ENCODE data around the gene SERINC2. TPM values are rescaled to one million over a fixed set of nuclear protein-coding genes. Genes with fewer than 3 reads are reported as not detected.

SERINC2 gene
- total RNA-seq, 2 donors from 2014 or later = 0.70 to 3.8 TPM

DNA sequence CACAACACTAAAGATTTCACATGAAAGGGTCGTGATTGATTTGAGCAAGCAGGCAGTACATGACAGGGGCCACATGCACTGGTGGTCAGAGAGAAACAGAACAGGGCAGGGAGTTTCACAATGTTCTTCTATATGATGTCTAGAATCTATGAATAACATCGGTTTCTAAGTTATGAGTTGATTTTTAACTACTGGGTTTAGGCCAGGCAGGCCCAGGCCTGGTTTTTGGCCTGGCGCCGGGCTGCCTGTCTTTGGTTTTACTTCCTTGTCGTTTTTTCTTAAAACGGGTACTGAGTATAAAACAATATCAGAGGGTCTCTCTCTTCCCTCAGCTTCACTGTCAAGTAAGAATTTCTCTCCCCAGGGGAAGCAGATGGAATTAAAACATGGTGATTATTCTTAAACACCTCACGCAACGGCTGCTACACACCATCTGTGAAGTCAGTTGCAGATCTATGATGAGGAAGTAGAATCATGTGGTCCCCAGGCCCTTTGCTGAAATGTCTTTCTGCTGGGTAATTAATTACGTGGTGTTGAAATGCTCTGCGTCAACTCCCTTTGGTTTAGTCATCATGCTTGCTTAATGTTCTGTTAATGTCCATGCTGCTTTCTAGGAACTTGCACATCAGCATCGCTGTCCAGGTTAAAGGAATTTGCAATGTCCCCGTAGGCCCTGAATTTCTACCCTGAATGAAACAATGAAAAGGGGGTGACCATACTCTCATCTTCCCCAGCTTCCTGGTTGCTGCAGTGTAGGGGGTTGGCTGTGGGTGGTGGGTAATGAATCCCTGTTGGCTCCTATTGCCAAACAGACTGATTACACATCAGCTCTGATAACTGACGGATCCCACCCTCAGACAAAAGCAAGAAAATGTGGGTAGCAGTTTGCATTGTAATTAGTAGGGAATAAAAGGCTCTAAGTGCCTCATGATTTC lies 70.3 kb downstream of the SERINC2 start:
- DNase-seq (ENCODE audit: low spot score) = peak; percentile 71
- Histone ChIP-seq H3K9me3 (peaks cover 0 to 5% of the 10 kb centered on the region in 2 donors), H3K36me3 (no peaks in the 10 kb centered on the region), H3K4me3 (no peak overlapping the region), H3K27me3 (no peaks in the 10 kb centered on the region), H3K27ac (peak overlapping the region in 1 of 2 donors; percentile 10), H3K4me1 (no peaks in the 10 kb centered on the region)
- TF ChIP-seq, protein P1, sequence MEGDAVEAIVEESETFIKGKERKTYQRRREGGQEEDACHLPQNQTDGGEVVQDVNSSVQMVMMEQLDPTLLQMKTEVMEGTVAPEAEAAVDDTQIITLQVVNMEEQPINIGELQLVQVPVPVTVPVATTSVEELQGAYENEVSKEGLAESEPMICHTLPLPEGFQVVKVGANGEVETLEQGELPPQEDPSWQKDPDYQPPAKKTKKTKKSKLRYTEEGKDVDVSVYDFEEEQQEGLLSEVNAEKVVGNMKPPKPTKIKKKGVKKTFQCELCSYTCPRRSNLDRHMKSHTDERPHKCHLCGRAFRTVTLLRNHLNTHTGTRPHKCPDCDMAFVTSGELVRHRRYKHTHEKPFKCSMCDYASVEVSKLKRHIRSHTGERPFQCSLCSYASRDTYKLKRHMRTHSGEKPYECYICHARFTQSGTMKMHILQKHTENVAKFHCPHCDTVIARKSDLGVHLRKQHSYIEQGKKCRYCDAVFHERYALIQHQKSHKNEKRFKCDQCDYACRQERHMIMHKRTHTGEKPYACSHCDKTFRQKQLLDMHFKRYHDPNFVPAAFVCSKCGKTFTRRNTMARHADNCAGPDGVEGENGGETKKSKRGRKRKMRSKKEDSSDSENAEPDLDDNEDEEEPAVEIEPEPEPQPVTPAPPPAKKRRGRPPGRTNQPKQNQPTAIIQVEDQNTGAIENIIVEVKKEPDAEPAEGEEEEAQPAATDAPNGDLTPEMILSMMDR (IDR thresholded peaks at IDR 0.05) = no peak

Other genes with a start within 250 kb of the SERINC2 start
- not detected for gene NKAIN1, start 173.3 kb upstream of the SERINC2 start, total RNA-seq
- 10 to 100 TPM; 20.6 to 20.7 TPM for gene SNRNP40, start 116.4 kb upstream of the SERINC2 start, total RNA-seq
- gene ZCCHC17, start 116.2 kb upstream of the SERINC2 start, total RNA-seq = 10 to 100 TPM; 12.7 to 13.3 TPM
- 1,000 to 10,000 TPM; 3,211 to 3,527 TPM for gene FABP3, start 40.1 kb upstream of the SERINC2 start, total RNA-seq
- gene TINAGL1, start 163.3 kb downstream of the SERINC2 start, total RNA-seq = 100 to 1,000 TPM; 211 to 264 TPM
- gene HCRTR1, start 204.5 kb downstream of the SERINC2 start, total RNA-seq = under 1 TPM in 1 of 2 donors, not detected in 1; 0.43 TPM
- 10 to 100 TPM; 42.9 to 66.8 TPM for gene PEF1, start 231.7 kb downstream of the SERINC2 start, total RNA-seq

All from right atrium auricular region (tissue), 2 donors.